CD4-positive, alpha-beta T cell (primary cell): ENCODE data around the gene WNK1. TPM values are rescaled to one million over a fixed set of nuclear protein-coding genes. Genes with fewer than 3 reads are reported as not detected.
A peak's percentile ranks its signal among the peaks of the same experiment; 100 is the strongest.

Experiments used
- ATAC-seq: fragments of 200-7000 bp; cut with Tn5 transposase; one replicate; pipeline ENCODE4 v1.10.0; 2022; ENCODE audit warnings: mild to moderate bottlenecking; ENCODE audit not compliant: poor library complexity
- CTCF ChIA-PET: fragments of 350-600 bp; sonication (Branson Sonifier 250); formaldehyde crosslinking; loops from one replicate; lab custom pipeline; 2021; ENCODE audit warnings: antibody characterized with exemption, inconsistent platforms; lab: Charles Lee
- POLR2A ChIA-PET: fragments of 350-600 bp; sonication (Branson Sonifier 250); formaldehyde crosslinking; loops from one replicate; lab custom pipeline; 2021; ENCODE audit warnings: antibody characterized with exemption, inconsistent platforms; lab: Charles Lee
- DNase-seq, 14 experiments: peaks; one replicate each; pipeline ENCODE4 v3.0.0-alpha.2; 2013 to 2020; ENCODE audit warnings: mixed read lengths in 2 of 14
- H3K27ac ChIP-seq, 2 donors: one replicate each; pipeline versions ENCODE4 v1.5.1 to v1.7.0; 2013; ENCODE audit warnings: low read length in 2 of 2, low read depth in 1 of 2, mild to moderate bottlenecking in 1 of 2
- H3K27me3 ChIP-seq, 2 experiments: 1 replicate in 1 of 2; 2 replicates in 1 of 2; pipeline versions ENCODE4 v1.6.1 to v1.7.0; 2013; ENCODE audit warnings: low read length in 2 of 2, control low read depth in 1 of 2, mild to moderate bottlenecking in 1 of 2, moderate library complexity in 1 of 2; ENCODE audit not compliant: insufficient read depth in 2 of 2, control insufficient read depth in 1 of 2
- H3K36me3 ChIP-seq: one replicate; pipeline ENCODE4 v1.6.1; 2013; ENCODE audit warnings: low read length, control low read depth; ENCODE audit not compliant: insufficient read depth
- H3K4me1 ChIP-seq: one replicate; pipeline ENCODE4 v1.6.1; 2013; ENCODE audit warnings: low read length, control low read depth; ENCODE audit not compliant: insufficient read depth
- H3K4me3 ChIP-seq: one replicate; pipeline ENCODE4 v1.5.1; 2013; ENCODE audit warnings: mild to moderate bottlenecking, low read length, moderate library complexity
- H3K9me3 ChIP-seq, 2 experiments: 1 replicate in 1 of 2; 2 replicates in 1 of 2; pipeline versions ENCODE4 v1.6.1 to v1.7.0; 2013; ENCODE audit warnings: low read length in 2 of 2, mild to moderate bottlenecking in 2 of 2, control low read depth in 1 of 2, moderate library complexity in 1 of 2; ENCODE audit not compliant: control insufficient read depth in 1 of 2, insufficient read depth in 1 of 2
- H3K27ac Mint-ChIP-seq: one replicate; pipeline ENCODE4 v1.8.0; 2020; ENCODE audit warnings: mixed read lengths
- H3K27me3 Mint-ChIP-seq: one replicate; pipeline ENCODE4 v1.8.0; 2021; ENCODE audit warnings: mixed read lengths
- H3K36me3 Mint-ChIP-seq: one replicate; pipeline ENCODE4 v1.8.0; 2021; ENCODE audit warnings: low read depth, mixed read lengths
- H3K4me1 Mint-ChIP-seq: one replicate; pipeline ENCODE4 v1.8.0; 2021; ENCODE audit warnings: low read depth, mixed read lengths
- H3K4me3 Mint-ChIP-seq: one replicate; pipeline ENCODE4 v1.8.0; 2020; ENCODE audit warnings: mild to moderate bottlenecking, mixed read lengths
- H3K9me3 Mint-ChIP-seq: one replicate; pipeline ENCODE4 v1.8.0; 2020; ENCODE audit warnings: mixed read lengths
- intact Hi-C, 2 experiments: fragments of 100-400 bp; cut with DNase I in 1 of 2; cut with micrococcal nuclease in 1 of 2; formaldehyde crosslinking; loops; one replicate each; pipeline versions ENCODE4 v1.15.1 to v1.9.0; 2023 to 2025; cut with DNase I, micrococcal nuclease
- total RNA-seq, 174 experiments: library from RNA in 2 of 174; stranded (reverse) in 2 of 174; gene quantifications; one replicate each; pipeline ENCODE4 v1.2.3 and lab custom pipeline; 2021 to 2026
- TF ChIP-seq, protein P1 (sequence below): fragments of 200-600 bp; IDR thresholded peaks from one replicate; pipeline ENCODE4 v1.8.0; 2022; ENCODE audit warnings: antibody characterized with exemption, mild to moderate bottlenecking

WNK1 gene
- total RNA-seq, 2 experiments from 2014 or later = 193 to 198 TPM

DNA sequence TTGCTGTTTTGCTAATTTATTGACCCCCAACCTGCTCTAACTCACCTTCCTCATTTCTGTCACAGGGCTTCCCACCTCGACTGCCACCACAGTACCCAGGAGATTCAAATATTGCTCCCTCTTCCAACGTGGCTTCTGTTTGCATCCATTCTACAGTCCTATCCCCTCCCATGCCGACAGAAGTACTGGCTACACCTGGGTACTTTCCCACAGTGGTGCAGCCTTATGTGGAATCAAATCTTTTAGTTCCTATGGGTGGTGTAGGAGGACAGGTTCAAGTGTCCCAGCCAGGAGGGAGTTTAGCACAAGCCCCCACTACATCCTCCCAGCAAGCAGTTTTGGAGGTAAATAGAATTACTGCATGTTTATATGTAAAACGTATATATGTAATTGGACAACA is 128.3 kb downstream of the WNK1 start:
- H3K9me3 Mint-ChIP-seq = no peaks in the 10 kb centered on the region
- peaks cover 87% of the 10 kb centered on the region for H3K36me3 Mint-ChIP-seq
- Histone ChIP-seq H3K4me3 (no peak overlapping the region), H3K27ac (no peak overlapping the region), H3K4me1 (no peaks in the 10 kb centered on the region), H3K9me3 (no peaks in the 10 kb centered on the region), H3K36me3 (peaks cover 88% of the 10 kb centered on the region), H3K27me3 (no peaks in the 10 kb centered on the region)
- no peak overlapping the region for H3K4me3 Mint-ChIP-seq
- ChIA-PET CTCF (no interaction called here), POLR2A (no interaction called here)
- no peaks in the 10 kb centered on the region for H3K4me1 Mint-ChIP-seq
- ATAC-seq = no peak
- no peaks in the 10 kb centered on the region for H3K27me3 Mint-ChIP-seq
- H3K27ac Mint-ChIP-seq = peak overlapping the region; percentile 66
- TF ChIP-seq, protein P1, sequence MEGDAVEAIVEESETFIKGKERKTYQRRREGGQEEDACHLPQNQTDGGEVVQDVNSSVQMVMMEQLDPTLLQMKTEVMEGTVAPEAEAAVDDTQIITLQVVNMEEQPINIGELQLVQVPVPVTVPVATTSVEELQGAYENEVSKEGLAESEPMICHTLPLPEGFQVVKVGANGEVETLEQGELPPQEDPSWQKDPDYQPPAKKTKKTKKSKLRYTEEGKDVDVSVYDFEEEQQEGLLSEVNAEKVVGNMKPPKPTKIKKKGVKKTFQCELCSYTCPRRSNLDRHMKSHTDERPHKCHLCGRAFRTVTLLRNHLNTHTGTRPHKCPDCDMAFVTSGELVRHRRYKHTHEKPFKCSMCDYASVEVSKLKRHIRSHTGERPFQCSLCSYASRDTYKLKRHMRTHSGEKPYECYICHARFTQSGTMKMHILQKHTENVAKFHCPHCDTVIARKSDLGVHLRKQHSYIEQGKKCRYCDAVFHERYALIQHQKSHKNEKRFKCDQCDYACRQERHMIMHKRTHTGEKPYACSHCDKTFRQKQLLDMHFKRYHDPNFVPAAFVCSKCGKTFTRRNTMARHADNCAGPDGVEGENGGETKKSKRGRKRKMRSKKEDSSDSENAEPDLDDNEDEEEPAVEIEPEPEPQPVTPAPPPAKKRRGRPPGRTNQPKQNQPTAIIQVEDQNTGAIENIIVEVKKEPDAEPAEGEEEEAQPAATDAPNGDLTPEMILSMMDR = no peak
- intact Hi-C loops = no loop called here
- DNase-seq = no peak

DNA sequence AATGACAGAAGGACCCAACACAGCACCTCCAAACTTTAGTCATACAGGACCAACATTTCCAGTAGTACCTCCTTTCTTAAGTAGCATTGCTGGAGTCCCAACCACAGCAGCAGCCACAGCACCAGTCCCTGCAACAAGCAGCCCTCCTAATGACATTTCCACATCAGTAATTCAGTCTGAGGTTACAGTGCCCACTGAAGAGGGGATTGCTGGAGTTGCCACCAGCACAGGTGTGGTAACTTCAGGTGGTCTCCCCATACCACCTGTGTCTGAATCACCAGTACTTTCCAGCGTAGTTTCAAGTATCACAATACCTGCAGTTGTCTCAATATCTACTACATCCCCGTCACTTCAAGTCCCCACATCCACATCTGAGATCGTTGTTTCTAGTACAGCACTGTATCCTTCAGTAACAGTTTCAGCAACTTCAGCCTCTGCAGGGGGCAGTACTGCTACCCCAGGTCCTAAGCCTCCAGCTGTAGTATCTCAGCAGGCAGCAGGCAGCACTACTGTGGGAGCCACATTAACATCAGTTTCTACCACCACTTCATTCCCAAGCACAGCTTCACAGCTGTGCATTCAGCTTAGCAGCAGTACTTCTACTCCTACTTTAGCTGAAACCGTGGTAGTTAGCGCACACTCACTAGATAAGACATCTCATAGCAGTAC is 132.5 kb downstream of the WNK1 start:
- no peaks in the 10 kb centered on the region for H3K27me3 Mint-ChIP-seq
- Histone ChIP-seq H3K4me3 (no peak overlapping the region), H3K9me3 (no peaks in the 10 kb centered on the region), H3K27me3 (no peaks in the 10 kb centered on the region), H3K36me3 (peaks cover 100% of the 10 kb centered on the region), H3K27ac (no peak overlapping the region), H3K4me1 (no peaks in the 10 kb centered on the region)
- ATAC-seq (no peak), DNase-seq (no peak)
- H3K4me3 Mint-ChIP-seq = no peak overlapping the region
- POLR2A ChIA-PET = no interaction called here
- peak overlapping the region; percentile 6 for H3K27ac Mint-ChIP-seq
- peaks cover 97% of the 10 kb centered on the region for H3K36me3 Mint-ChIP-seq
- no peaks in the 10 kb centered on the region for H3K9me3 Mint-ChIP-seq
- CTCF ChIA-PET = no interaction called here
- intact Hi-C loops = no loop called here
- no peaks in the 10 kb centered on the region for H3K4me1 Mint-ChIP-seq
- TF ChIP-seq, protein P1 = no peak

DNA sequence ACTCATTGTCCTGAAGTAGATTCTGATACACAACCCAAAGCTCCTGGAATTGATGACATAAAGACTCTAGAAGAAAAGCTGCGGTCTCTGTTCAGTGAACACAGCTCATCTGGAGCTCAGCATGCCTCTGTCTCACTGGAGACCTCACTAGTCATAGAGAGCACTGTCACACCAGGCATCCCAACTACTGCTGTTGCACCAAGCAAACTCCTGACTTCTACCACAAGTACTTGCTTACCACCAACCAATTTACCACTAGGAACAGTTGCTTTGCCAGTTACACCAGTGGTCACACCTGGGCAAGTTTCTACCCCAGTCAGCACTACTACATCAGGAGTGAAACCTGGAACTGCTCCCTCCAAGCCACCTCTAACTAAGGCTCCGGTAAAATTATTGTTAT is 133.3 kb downstream of the WNK1 start:
- no peaks in the 10 kb centered on the region for H3K27me3 Mint-ChIP-seq
- no peaks in the 10 kb centered on the region for H3K9me3 Mint-ChIP-seq
- H3K4me1 Mint-ChIP-seq = no peaks in the 10 kb centered on the region
- ATAC-seq (no peak), DNase-seq (no peak)
- Histone ChIP-seq H3K4me1 (no peaks in the 10 kb centered on the region), H3K36me3 (peaks cover 100% of the 10 kb centered on the region), H3K9me3 (no peaks in the 10 kb centered on the region), H3K4me3 (no peak overlapping the region), H3K27me3 (no peaks in the 10 kb centered on the region), H3K27ac (no peak overlapping the region)
- ChIA-PET POLR2A (no interaction called here), CTCF (no interaction called here)
- peak overlapping the region; percentile 6 for H3K27ac Mint-ChIP-seq
- TF ChIP-seq, protein P1 = no peak
- H3K36me3 Mint-ChIP-seq = peaks cover 96% of the 10 kb centered on the region
- no peak overlapping the region for H3K4me3 Mint-ChIP-seq
- intact Hi-C loops = no loop called here
